ENCODE results near the gene GASK1B.

Gene GASK1B

GRCh38 chr4:158182736-158183135 is 9.9 kb upstream of the GASK1B start:
- no peak for DNase-seq

- no peak for DNase-seq
Observed at GRCh38 chr4:158181906-158182305, 9.1 kb upstream of the GASK1B start.

GRCh38 chr4:158179465-158179864 is 6.6 kb upstream of the GASK1B start:
- DNase-seq, result no peak

- DNase-seq, result no peak
Observed at GRCh38 chr4:158176776-158177175, 4.0 kb upstream of the GASK1B start.

GRCh38 chr4:158176108-158176507 is 3.3 kb upstream of the GASK1B start:
- no peak for DNase-seq

- no peak for DNase-seq
Observed at GRCh38 chr4:158170691-158171561, 1.9 kb downstream of the GASK1B start.

GRCh38 chr4:158169931-158170690 is 2.7 kb downstream of the GASK1B start:
- no peak for DNase-seq

GRCh38 chr4:158169506-158169905 is 3.3 kb downstream of the GASK1B start:
- no peak for DNase-seq

GRCh38 chr4:158168606-158169005 is 4.2 kb downstream of the GASK1B start:
- no peak for DNase-seq

GRCh38 chr4:158166701-158167100 is 6.1 kb downstream of the GASK1B start:
- DNase-seq, result no peak

GRCh38 chr4:158164768-158165213 is 8.0 kb downstream of the GASK1B start:
- DNase-seq, result no peak

GRCh38 chr4:158163941-158164767 is 8.7 kb downstream of the GASK1B start:
- no peak for DNase-seq

GRCh38 chr4:158162631-158163030 is 10.2 kb downstream of the GASK1B start:
- no peak for DNase-seq

GRCh38 chr4:158161551-158162354 is 11.1 kb downstream of the GASK1B start:
- DNase-seq, result no peak

- DNase-seq, result no peak
Observed at GRCh38 chr4:158159718-158160094, 13.1 kb downstream of the GASK1B start.

- DNase-seq, result no peak
Observed at GRCh38 chr4:158159054-158159717, 13.6 kb downstream of the GASK1B start.

- no peak for DNase-seq
Observed at GRCh38 chr4:158157412-158157811, 15.4 kb downstream of the GASK1B start.

- no peak for DNase-seq
Observed at GRCh38 chr4:158155656-158156356, 17.0 kb downstream of the GASK1B start.

GRCh38 chr4:158147151-158147550 is 25.7 kb downstream of the GASK1B start:
- no peak for DNase-seq

- no peak for DNase-seq
Observed at GRCh38 chr4:158146736-158147135, 26.1 kb downstream of the GASK1B start.

GRCh38 chr4:158139086-158139485 is 33.7 kb downstream of the GASK1B start:
- no peak for DNase-seq

Measured in activated CD4-positive, alpha-beta T cell treated with anti-CD3 and anti-CD28 coated beads for 1 hour (primary cell).